ENCODE measurements around the gene HSD3B7.

GRCh38 chr16:30948667-30949649 is 36.0 kb upstream of the HSD3B7 start, which contains the start of gene ORAI3:
- TF ChIP-seq TBP (IDR thresholded peaks at IDR 0.05; ENCODE audit: low read depth, low read length) = 0 out of 2 replicates have a peak, but pooled peaks have one; percentile 16
- no peak for TF ChIP-seq CTCF (IDR thresholded peaks at IDR 0.05; ENCODE audit: control extremely low read depth in 1 of 3, insufficient read depth in 1 of 3, low read depth in 1 of 3, low read length in 3 of 3)
- TF ChIP-seq BACH1 (IDR thresholded peaks at IDR 0.05; ENCODE audit: low read length) = no peak
- no peak for TF ChIP-seq ZNF274 (IDR thresholded peaks at IDR 0.05; ENCODE audit: borderline replicate concordance, extremely low read depth, low read length)
- no peak for TF ChIP-seq RAD21 (IDR thresholded peaks at IDR 0.05 in 1 of 2, conservative IDR thresholded peaks at IDR 0.05 in 1 of 2; ENCODE audit: low read depth in 2 of 2, low read length in 2 of 2)
- no peak for TF ChIP-seq SP2 (IDR thresholded peaks at IDR 0.05; ENCODE audit: low read length)
- no peak for TF ChIP-seq HDAC6 (IDR thresholded peaks at IDR 0.05; ENCODE audit: low read depth, low read length)
- peak; percentile 52; the same call in 1 of the 2 replicates for TF ChIP-seq TAF1 (IDR thresholded peaks at IDR 0.05; ENCODE audit: low read depth, low read length)
- no peak for TF ChIP-seq EZH2 (IDR thresholded peaks at IDR 0.05; ENCODE audit: low read depth, low read length, severe bottlenecking)
- TF ChIP-seq TCF12 (IDR thresholded peaks at IDR 0.05; ENCODE audit: low read depth, low read length) = no peak
- TF ChIP-seq POLR2A (IDR thresholded peaks at IDR 0.05; ENCODE audit: control extremely low read depth in 1 of 2, low read depth in 2 of 2, low read length in 2 of 2) = peak; percentile 25 to 76
- peak; percentile 27; the same call in 1 of the 2 replicates for TF ChIP-seq POLR2AphosphoS5 (IDR thresholded peaks at IDR 0.05; ENCODE audit: low read depth, low read length)
- no peak for TF ChIP-seq BRCA1 (IDR thresholded peaks at IDR 0.05; ENCODE audit: low read depth, low read length)
- TF ChIP-seq EP300 (IDR thresholded peaks at IDR 0.05; ENCODE audit: borderline replicate concordance in 1 of 2, low read depth in 2 of 2, low read length in 2 of 2) = no peak

Measured in H1 (cell line).